ENCODE measurements around the gene FANCI. TPM values are rescaled to one million over a fixed set of nuclear protein-coding genes. Genes with fewer than 3 reads are reported as not detected.

FANCI gene
- total and polyA plus RNA-seq, 2 experiments from 2014 or later, result 63.6 to 66.8 TPM

- DNase-seq (ENCODE audit: low spot score) (no peak), ATAC-seq (peak; percentile 8)
- Histone ChIP-seq H3F3A (replicated peaks; ENCODE audit: low read depth) (no peaks in the 10 kb centered on the region), H3K4me3 (peak overlapping the region; percentile 99), H3K4me2 (peak overlapping the region; percentile 100), H3K27ac (ENCODE audit: low read depth) (peak overlapping the region; percentile 67), H3K27me3 (ENCODE audit: insufficient read depth) (no peaks in the 10 kb centered on the region; the same call in 1 of the 2 replicates), H3K36me3 (ENCODE audit: insufficient read depth) (peaks cover 24% of the 10 kb centered on the region), H2AFZ (peak overlapping the region; percentile 100), H3K9me2 (ENCODE audit: insufficient read depth) (peaks cover 3% of the 10 kb centered on the region; the same call in 1 of the 2 replicates), H4K20me1 (replicated peaks; ENCODE audit: insufficient read depth) (peaks cover 19% of the 10 kb centered on the region; the same call in 1 of the 2 replicates), H3K79me2 (replicated peaks; ENCODE audit: insufficient read depth) (peaks cover 47% of the 10 kb centered on the region), H3K4me1 (ENCODE audit: insufficient read depth) (peaks cover 22% of the 10 kb centered on the region; the same call in 1 of the 2 replicates)
- peak overlapping the region; percentile 88 for H3K27ac Mint-ChIP-seq
- H3K4me3 Mint-ChIP-seq, result peak overlapping the region; percentile 99
- TF ChIP-seq EZH2phosphoT487 (IDR thresholded peaks at IDR 0.05; ENCODE audit: unreplicated experiment) (no peak), CREB1 (CRISPR knock-in tag; IDR thresholded peaks at IDR 0.05; ENCODE audit: low read depth) (no peak), REST (IDR thresholded peaks at IDR 0.05; ENCODE audit: unreplicated experiment) (no peak), JUNB (IDR thresholded peaks at IDR 0.05; ENCODE audit: unreplicated experiment) (no peak), POLR2AphosphoS5 (IDR thresholded peaks at IDR 0.05; ENCODE audit: low read depth) (no peak), EZH2 (IDR thresholded peaks at IDR 0.05; ENCODE audit: low read depth, unreplicated experiment) (no peak), NANOG (IDR thresholded peaks at IDR 0.05; ENCODE audit: borderline replicate concordance) (no peak), STAT1 (IDR thresholded peaks at IDR 0.05; ENCODE audit: unreplicated experiment) (no peak), ZNF331 (CRISPR knock-in tag; IDR thresholded peaks at IDR 0.05; ENCODE audit: low read depth) (no peak), ZNF462 (CRISPR knock-in tag; IDR thresholded peaks at IDR 0.05) (no peak), CTCF (conservative IDR thresholded peaks at IDR 0.05; ENCODE audit: low read depth in 2 of 2) (no peak)
- peaks cover 17% of the 10 kb centered on the region for H3K9me3 Mint-ChIP-seq
- peaks cover 31% of the 10 kb centered on the region for H3K36me3 Mint-ChIP-seq (ENCODE audit: low read depth)
- H3K4me1 Mint-ChIP-seq, result peaks cover 22% of the 10 kb centered on the region
- H3K27me3 Mint-ChIP-seq (ENCODE audit: insufficient read depth, low read depth, poor library complexity), result peaks cover 19% of the 10 kb centered on the region
Observed at GRCh38 chr15:89244574-89244903, 760 bp downstream of the FANCI start.

Measured in GM23338 (cell line).